Mesothelial cell of epicardium (in vitro differentiated cells): ENCODE results near the gene KDM4C. TPM values are rescaled to one million over a fixed set of nuclear protein-coding genes. Genes with fewer than 3 reads are reported as not detected.
A peak's percentile ranks its signal among the peaks of the same experiment; 100 is the strongest.

Experiments used
- DNase-seq, 2 experiments: peaks; one replicate each; pipeline ENCODE4 v3.0.0; 2021; ENCODE audit warnings: low spot score in 2 of 2; ENCODE audit not compliant: unreplicated experiment in 2 of 2
- H3K27ac Mint-ChIP-seq: 2 replicates; pipeline ENCODE4 v1.8.0; 2021; ENCODE audit warnings: mixed read lengths
- H3K27me3 Mint-ChIP-seq: 2 replicates; pipeline ENCODE4 v1.8.0; 2021; ENCODE audit warnings: low read depth, mixed read lengths
- H3K36me3 Mint-ChIP-seq: 2 replicates; pipeline ENCODE4 v1.8.0; 2021; ENCODE audit warnings: mixed read lengths
- H3K4me1 Mint-ChIP-seq: 2 replicates; pipeline ENCODE4 v1.8.0; 2021; ENCODE audit warnings: mixed read lengths
- H3K4me3 Mint-ChIP-seq: 2 replicates; pipeline ENCODE4 v1.8.0; 2021; ENCODE audit warnings: mild to moderate bottlenecking, moderate library complexity, mixed read lengths
- H3K9me3 Mint-ChIP-seq: 2 replicates; pipeline ENCODE4 v1.8.0; 2021; ENCODE audit warnings: mixed read lengths
- total RNA-seq: library from RNA; stranded (reverse); gene quantifications from 3 replicates; pipeline ENCODE4 v1.2.1, GENCODE V29; 2021
- TF ChIP-seq, protein P1 (sequence below): fragments of 200-600 bp; sonication (generic); IDR thresholded peaks from one replicate; pipeline ENCODE4 v1.5.0; 2021; ENCODE audit warnings: antibody characterized with exemption; ENCODE audit not compliant: unreplicated experiment

The KDM4C gene
- total RNA-seq, 1 donor from 2014 or later = 25.4 TPM

DNA sequence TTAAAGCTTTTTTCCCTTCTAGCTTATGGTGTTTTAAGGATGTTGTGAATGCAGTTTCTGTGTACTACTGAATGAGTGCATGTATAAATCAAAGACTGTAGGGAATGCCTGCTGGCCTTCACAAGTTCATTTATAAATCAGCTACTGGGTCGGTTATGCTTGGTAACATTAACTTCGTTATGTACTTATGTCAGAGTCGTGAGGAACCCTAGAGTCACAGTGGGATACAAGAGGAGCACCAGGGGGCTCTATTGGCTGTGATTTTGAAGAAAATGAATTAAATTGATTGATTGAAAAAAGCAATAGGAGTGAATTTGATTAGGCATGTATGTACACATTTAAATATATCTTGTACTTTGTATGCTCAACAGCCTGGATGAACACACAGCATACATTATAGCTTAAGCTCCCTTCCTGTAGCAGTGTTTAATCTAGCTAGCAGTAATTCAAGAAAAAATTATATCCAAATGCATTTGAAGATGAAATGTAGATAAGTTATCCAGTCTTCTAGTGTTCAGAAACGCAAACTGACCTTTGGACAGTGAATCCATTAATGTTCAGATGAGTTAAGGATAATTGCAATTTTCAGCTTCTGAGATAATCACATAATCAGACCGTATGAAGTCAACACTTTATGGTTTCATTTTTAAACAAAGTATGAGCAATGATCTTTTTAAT lies 204.2 kb downstream of the KDM4C start:
- Mint-ChIP-seq H3K27me3 (no peaks in the 10 kb centered on the region), H3K4me3 (no peak overlapping the region), H3K9me3 (no peaks in the 10 kb centered on the region), H3K36me3 (peaks cover 2% of the 10 kb centered on the region), H3K4me1 (peaks cover 17% of the 10 kb centered on the region), H3K27ac (peak overlapping the region; percentile 44)
- DNase-seq = no peak
- TF ChIP-seq, protein P1, sequence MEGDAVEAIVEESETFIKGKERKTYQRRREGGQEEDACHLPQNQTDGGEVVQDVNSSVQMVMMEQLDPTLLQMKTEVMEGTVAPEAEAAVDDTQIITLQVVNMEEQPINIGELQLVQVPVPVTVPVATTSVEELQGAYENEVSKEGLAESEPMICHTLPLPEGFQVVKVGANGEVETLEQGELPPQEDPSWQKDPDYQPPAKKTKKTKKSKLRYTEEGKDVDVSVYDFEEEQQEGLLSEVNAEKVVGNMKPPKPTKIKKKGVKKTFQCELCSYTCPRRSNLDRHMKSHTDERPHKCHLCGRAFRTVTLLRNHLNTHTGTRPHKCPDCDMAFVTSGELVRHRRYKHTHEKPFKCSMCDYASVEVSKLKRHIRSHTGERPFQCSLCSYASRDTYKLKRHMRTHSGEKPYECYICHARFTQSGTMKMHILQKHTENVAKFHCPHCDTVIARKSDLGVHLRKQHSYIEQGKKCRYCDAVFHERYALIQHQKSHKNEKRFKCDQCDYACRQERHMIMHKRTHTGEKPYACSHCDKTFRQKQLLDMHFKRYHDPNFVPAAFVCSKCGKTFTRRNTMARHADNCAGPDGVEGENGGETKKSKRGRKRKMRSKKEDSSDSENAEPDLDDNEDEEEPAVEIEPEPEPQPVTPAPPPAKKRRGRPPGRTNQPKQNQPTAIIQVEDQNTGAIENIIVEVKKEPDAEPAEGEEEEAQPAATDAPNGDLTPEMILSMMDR = no peak

GRCh38 chr9:6965566-6965965 lies 207.8 kb downstream of the KDM4C start:
- Mint-ChIP-seq H3K36me3 (no peaks in the 10 kb centered on the region), H3K9me3 (no peaks in the 10 kb centered on the region), H3K27me3 (no peaks in the 10 kb centered on the region), H3K4me1 (peaks cover 9% of the 10 kb centered on the region), H3K27ac (no peak overlapping the region), H3K4me3 (no peak overlapping the region)
- TF ChIP-seq, protein P1 = no peak
- no peak for DNase-seq

DNA sequence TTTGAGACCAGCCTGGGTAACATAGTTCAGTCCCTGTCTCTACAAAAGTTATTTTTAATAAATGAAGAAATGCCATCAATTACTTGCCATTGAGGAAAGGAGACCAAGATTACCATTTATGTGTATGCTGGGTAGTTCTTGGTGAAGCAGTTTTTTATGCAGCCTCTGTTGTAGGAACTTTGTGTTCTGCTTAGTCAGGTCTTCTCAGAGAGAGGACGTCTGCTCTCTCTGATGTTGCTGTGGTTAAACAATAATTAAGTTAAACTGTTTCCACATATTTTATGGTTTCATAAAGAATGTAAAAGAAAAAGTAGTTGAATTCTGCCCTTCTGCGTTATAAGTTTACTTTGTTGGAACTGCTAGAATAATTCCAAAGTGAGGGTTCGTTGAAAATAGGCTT lies 210.5 kb downstream of the KDM4C start:
- H3K4me3 Mint-ChIP-seq = no peak overlapping the region
- no peaks in the 10 kb centered on the region for H3K27me3 Mint-ChIP-seq
- H3K27ac Mint-ChIP-seq = no peak overlapping the region

DNA sequence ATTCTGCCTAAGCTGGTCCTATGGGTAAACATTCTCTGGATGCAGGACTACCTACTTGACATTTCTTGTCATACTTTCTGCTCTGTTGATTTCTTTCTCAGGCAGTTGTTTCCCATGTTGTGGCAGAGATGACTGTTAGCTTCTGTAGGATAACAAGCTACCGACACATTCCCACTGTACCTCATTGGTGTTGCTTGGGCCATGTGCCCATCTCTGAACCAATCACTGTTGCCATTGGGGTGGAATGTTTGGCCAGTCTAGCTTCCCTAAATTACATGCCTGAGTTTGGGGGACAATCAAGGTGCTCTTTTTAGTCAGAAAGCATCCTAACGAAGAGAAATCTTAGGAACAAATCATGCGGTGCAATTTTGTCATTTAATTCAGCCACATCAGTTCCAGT lies 212.0 kb downstream of the KDM4C start:
- Mint-ChIP-seq H3K27ac (no peak overlapping the region), H3K4me3 (no peak overlapping the region), H3K36me3 (no peaks in the 10 kb centered on the region), H3K4me1 (peaks cover 10% of the 10 kb centered on the region), H3K27me3 (no peaks in the 10 kb centered on the region), H3K9me3 (no peaks in the 10 kb centered on the region)
- TF ChIP-seq, protein P1 = no peak
- DNase-seq = no peak

More for the DNA sequence above, 210.5 kb downstream of the KDM4C start:
- DNase-seq = no peak
- TF ChIP-seq, protein P1 = no peak
- peaks cover 3% of the 10 kb centered on the region for H3K4me1 Mint-ChIP-seq
- H3K9me3 Mint-ChIP-seq = no peaks in the 10 kb centered on the region
- no peaks in the 10 kb centered on the region for H3K36me3 Mint-ChIP-seq

GRCh38 chr9:6973089-6973488 lies 215.3 kb downstream of the KDM4C start:
- H3K9me3 Mint-ChIP-seq = no peaks in the 10 kb centered on the region

More at GRCh38 chr9:6973089-6973488, 215.3 kb downstream of the KDM4C start:
- no peak for DNase-seq
- TF ChIP-seq, protein P1 = no peak
- H3K27ac Mint-ChIP-seq = no peak overlapping the region
- H3K4me1 Mint-ChIP-seq = peaks cover 16% of the 10 kb centered on the region
- H3K27me3 Mint-ChIP-seq = no peaks in the 10 kb centered on the region
- no peaks in the 10 kb centered on the region for H3K36me3 Mint-ChIP-seq
- no peak overlapping the region for H3K4me3 Mint-ChIP-seq
